ENCODE data around the gene INTS7. TPM values are rescaled to one million over a fixed set of nuclear protein-coding genes. Genes with fewer than 3 reads are reported as not detected.

INTS7 gene
- total and polyA plus RNA-seq, 2 experiments from 2014 or later = 11.8 to 15.5 TPM

DNA sequence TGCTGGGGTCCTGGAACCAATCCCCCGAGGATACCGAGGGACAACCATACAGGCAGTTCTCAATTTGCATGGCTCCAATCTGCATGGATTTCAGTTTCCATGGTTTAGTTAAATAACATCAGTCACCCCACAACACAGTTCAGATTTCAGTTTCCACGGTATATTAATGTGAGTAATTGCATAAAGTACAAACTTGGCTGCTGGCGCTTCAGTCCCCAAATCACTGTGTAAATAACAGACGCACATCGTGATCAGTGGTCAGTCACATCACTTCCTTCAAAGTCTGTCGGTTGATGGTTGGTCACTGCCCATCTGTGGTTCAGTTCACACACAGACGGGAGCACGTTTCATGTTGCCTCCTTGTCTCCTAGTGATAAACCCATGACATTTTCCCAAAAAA is 138.4 kb downstream of the INTS7 start:
- Histone ChIP-seq H3K4me2 (no peak overlapping the region), H2AFZ (no peak overlapping the region), H4K20me1 (ENCODE audit: insufficient read depth, poor library complexity, severe bottlenecking) (no peaks in the 10 kb centered on the region), H3K27me3 (no peaks in the 10 kb centered on the region), H3K9me2 (replicated peaks; ENCODE audit: insufficient read depth) (no peaks in the 10 kb centered on the region), H3K4me1 (ENCODE audit: insufficient read depth) (peaks cover 6% of the 10 kb centered on the region), H3K4me3 (no peak overlapping the region), H3K27ac (no peak overlapping the region), H3K36me3 (replicated peaks; ENCODE audit: insufficient read depth, low read depth) (no peaks in the 10 kb centered on the region), H3K79me2 (no peaks in the 10 kb centered on the region), H3K9me3 (ENCODE audit: low read depth) (no peaks in the 10 kb centered on the region)
- no peak for TF ChIP-seq CTCF (IDR thresholded peaks at IDR 0.05; ENCODE audit: poor library complexity)
- TF ChIP-seq EZH2phosphoT487 (IDR thresholded peaks at IDR 0.05; ENCODE audit: low read depth, severe bottlenecking, unreplicated experiment) = no peak
- no peak for TF ChIP-seq EZH2 (IDR thresholded peaks at IDR 0.05; ENCODE audit: borderline replicate concordance)
- DNase-seq (ENCODE audit: low spot score) = no peak
- 79% methylated on average over 9 of the region's 9 CpGs for WGBS (ENCODE audit: low lambda C conversion rate, missing lambda C conversion rate)

- TF ChIP-seq EZH2 (IDR thresholded peaks at IDR 0.05; ENCODE audit: borderline replicate concordance) (no peak), EZH2phosphoT487 (IDR thresholded peaks at IDR 0.05; ENCODE audit: low read depth, severe bottlenecking, unreplicated experiment) (no peak), CTCF (IDR thresholded peaks at IDR 0.05; ENCODE audit: poor library complexity) (no peak)
- DNase-seq (ENCODE audit: low spot score) = no peak
- no peak overlapping the region for H2AFZ ChIP-seq
- H3K4me1 ChIP-seq (ENCODE audit: insufficient read depth) = peaks cover 6% of the 10 kb centered on the region
- H3K27me3 ChIP-seq = no peaks in the 10 kb centered on the region
- H3K79me2 ChIP-seq = no peaks in the 10 kb centered on the region
- WGBS (ENCODE audit: low lambda C conversion rate, missing lambda C conversion rate) = 13% methylated on average over 3 of the region's 3 CpGs
- H3K36me3 ChIP-seq (replicated peaks; ENCODE audit: insufficient read depth, low read depth) = no peaks in the 10 kb centered on the region
- no peaks in the 10 kb centered on the region for H3K9me3 ChIP-seq (ENCODE audit: low read depth)
- no peak overlapping the region for H3K4me3 ChIP-seq
- no peak overlapping the region for H3K4me2 ChIP-seq
- H4K20me1 ChIP-seq (ENCODE audit: insufficient read depth, poor library complexity, severe bottlenecking) = no peaks in the 10 kb centered on the region
- H3K9me2 ChIP-seq (replicated peaks; ENCODE audit: insufficient read depth) = no peaks in the 10 kb centered on the region
- peak overlapping the region; percentile 71 for H3K27ac ChIP-seq
Measured at GRCh38 chr1:211895126-211895759, 140.1 kb downstream of the INTS7 start.

GRCh38 chr1:211894312-211894711 is 141.0 kb downstream of the INTS7 start:
- Histone ChIP-seq H3K4me3 (no peak overlapping the region), H3K36me3 (replicated peaks; ENCODE audit: insufficient read depth, low read depth) (no peaks in the 10 kb centered on the region), H2AFZ (no peak overlapping the region), H3K79me2 (no peaks in the 10 kb centered on the region), H3K4me2 (no peak overlapping the region), H3K9me3 (ENCODE audit: low read depth) (no peaks in the 10 kb centered on the region), H3K4me1 (ENCODE audit: insufficient read depth) (peaks cover 6% of the 10 kb centered on the region), H3K27ac (peak overlapping the region; percentile 71), H3K27me3 (no peaks in the 10 kb centered on the region), H3K9me2 (replicated peaks; ENCODE audit: insufficient read depth) (no peaks in the 10 kb centered on the region), H4K20me1 (ENCODE audit: insufficient read depth, poor library complexity, severe bottlenecking) (no peaks in the 10 kb centered on the region)
- WGBS (ENCODE audit: low lambda C conversion rate, missing lambda C conversion rate) = 88% methylated on average over 5 of the region's 5 CpGs
- DNase-seq (ENCODE audit: low spot score) = no peak
- TF ChIP-seq CTCF (IDR thresholded peaks at IDR 0.05; ENCODE audit: poor library complexity) (no peak), EZH2phosphoT487 (IDR thresholded peaks at IDR 0.05; ENCODE audit: low read depth, severe bottlenecking, unreplicated experiment) (no peak), EZH2 (IDR thresholded peaks at IDR 0.05; ENCODE audit: borderline replicate concordance) (no peak)
